ENCODE measurements around the gene ZBTB26.

Gene ZBTB26, protein sequence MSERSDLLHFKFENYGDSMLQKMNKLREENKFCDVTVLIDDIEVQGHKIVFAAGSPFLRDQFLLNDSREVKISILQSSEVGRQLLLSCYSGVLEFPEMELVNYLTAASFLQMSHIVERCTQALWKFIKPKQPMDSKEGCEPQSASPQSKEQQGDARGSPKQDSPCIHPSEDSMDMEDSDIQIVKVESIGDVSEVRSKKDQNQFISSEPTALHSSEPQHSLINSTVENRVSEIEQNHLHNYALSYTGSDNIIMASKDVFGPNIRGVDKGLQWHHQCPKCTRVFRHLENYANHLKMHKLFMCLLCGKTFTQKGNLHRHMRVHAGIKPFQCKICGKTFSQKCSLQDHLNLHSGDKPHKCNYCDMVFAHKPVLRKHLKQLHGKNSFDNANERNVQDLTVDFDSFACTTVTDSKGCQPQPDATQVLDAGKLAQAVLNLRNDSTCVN

GRCh38 chr9:122931226-122932121 is at the start of gene ZBTB26:
TSS of gene ZBTB26 (minus strand) at chr9:122931512. CDS start at chr9:122919934, 11,578 bp downstream.
- peak; percentile 69 for DNase-seq

GRCh38 chr9:122978601-122979000 is 47.3 kb upstream of the ZBTB26 start:
- peak; percentile 44 for DNase-seq

DNA sequence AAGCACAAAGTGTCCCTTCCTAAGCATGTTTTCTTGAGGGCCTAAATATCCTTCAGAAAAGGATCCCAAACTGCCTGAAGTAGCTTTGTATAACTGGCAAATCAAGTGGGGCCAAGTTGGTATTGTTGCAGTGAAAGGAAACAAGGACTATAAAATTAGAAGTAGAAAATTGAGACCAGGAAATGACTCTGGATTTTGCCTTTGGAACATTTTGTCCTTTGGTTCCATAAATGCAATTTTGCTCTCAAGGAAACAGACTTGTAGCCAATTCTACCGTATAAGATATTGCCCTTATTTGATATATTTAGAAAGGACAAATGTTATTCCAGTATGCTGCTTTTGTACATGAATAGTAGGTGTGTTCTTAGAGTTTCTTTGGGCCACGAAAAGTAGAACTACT is 43.9 kb upstream of the ZBTB26 start:
- no peak for DNase-seq

DNA sequence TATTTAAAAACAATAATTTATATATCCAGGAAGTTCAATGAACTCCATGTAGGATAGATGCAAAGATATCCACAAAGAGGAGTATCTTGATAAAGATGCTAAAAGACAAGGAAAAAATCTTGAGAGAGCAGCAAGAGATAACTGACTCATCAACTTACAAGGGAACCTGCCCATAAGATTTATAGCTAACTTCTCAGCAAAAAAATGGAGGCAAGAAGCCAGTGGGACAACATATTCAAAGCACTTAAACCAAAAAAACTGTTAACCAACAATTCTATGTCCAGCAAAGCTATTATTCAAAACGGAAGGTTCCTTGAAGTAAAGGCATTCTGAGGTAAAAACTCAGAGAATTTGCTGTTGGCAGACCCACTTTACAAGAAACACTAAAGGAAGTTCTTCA is 29.8 kb upstream of the ZBTB26 start:
- DNase-seq, result no peak

DNA sequence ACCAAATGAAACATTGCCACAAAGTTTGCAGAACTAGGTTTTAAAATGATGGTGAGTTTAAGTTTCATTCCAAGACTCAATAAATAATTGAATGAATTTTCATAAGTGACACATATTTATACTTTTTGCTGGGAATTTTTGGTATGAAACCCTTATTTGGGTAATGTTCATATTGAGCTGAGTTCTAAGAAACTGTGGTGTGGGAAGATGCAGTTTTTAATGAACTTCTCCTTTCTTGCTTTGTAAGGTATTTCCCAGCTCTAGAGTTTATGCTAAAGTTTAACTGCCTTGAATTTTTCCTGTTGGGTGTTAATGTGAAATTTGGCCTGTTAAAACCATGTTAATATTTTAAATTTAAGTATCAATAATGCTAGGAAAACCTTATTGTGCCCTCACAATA is 24.6 kb upstream of the ZBTB26 start:
- no peak for DNase-seq

GRCh38 chr9:122954253-122954691 is 23.0 kb upstream of the ZBTB26 start:
- DNase-seq, result no peak

DNA sequence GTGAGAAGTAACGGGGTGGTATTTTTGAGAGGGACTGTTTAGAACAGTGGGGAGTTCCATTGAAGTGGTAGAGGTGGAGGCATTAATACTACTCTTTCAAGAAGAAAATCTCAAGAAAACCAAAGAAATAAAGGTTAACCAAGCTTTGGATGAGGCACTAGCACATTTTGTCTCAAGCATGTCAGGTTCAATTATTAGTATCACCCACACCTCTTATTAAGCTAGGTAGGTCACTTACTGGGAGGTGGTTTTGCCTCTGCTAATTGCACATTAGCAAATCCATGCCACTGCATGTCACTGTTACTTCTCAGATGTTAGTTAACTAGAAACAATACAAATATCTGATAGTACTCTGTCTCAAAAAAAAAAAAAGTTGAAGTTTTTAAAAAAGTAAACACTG is 19.7 kb upstream of the ZBTB26 start:
- DNase-seq, result no peak

GRCh38 chr9:122950263-122950662 is 19.0 kb upstream of the ZBTB26 start:
- DNase-seq, result no peak

DNA sequence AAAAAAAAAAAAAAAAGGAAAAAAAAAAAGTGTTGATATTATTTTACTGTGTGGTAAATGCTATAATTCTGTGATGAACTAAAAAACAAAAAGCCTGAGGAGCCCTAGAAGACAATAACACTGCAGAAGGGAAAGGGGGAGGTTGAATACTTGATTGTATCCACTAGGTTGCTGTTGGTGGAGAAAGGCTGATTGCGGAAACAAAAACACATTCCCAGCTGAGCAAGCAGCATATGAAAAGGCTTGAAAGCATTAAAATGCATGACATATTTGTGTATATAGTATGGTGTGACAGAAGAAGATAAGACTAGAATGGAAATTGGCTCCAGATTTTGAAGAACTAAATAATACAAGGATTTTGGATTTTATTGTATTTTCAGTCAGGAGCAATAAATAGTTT is 18.4 kb upstream of the ZBTB26 start:
- no peak for DNase-seq

- no peak for DNase-seq
Measured at GRCh38 chr9:122948313-122948712, 17.0 kb upstream of the ZBTB26 start.

DNA sequence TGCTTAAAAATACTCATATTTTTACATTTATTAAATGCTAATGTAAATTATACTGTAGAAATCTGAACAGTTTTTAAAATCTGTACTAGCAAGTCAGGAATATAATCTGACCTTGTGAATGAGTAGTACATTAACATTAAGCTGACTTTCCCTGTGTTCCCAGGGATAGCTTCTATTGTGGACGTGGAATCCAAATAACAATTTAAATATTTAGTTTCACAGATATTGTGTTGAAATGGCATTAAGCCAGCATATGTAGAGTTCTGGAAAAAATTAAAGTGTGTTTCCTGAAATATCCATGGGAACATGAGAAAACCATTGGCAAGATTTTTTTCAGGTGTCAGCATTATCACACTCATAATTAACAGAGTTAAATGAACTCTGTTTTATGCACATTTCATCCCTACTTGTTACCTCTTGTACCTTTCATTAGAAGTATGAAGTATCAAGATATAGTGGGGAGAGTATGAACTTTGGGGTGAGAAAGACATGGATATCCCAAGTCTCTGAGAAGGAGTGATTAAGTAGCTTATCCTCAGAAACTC is 15.2 kb upstream of the ZBTB26 start:
- no peak for DNase-seq

GRCh38 chr9:122944960-122945888 is 13.9 kb upstream of the ZBTB26 start:
- no peak for DNase-seq

- DNase-seq, result no peak
Measured at GRCh38 chr9:122941582-122942234, 10.4 kb upstream of the ZBTB26 start.

DNA sequence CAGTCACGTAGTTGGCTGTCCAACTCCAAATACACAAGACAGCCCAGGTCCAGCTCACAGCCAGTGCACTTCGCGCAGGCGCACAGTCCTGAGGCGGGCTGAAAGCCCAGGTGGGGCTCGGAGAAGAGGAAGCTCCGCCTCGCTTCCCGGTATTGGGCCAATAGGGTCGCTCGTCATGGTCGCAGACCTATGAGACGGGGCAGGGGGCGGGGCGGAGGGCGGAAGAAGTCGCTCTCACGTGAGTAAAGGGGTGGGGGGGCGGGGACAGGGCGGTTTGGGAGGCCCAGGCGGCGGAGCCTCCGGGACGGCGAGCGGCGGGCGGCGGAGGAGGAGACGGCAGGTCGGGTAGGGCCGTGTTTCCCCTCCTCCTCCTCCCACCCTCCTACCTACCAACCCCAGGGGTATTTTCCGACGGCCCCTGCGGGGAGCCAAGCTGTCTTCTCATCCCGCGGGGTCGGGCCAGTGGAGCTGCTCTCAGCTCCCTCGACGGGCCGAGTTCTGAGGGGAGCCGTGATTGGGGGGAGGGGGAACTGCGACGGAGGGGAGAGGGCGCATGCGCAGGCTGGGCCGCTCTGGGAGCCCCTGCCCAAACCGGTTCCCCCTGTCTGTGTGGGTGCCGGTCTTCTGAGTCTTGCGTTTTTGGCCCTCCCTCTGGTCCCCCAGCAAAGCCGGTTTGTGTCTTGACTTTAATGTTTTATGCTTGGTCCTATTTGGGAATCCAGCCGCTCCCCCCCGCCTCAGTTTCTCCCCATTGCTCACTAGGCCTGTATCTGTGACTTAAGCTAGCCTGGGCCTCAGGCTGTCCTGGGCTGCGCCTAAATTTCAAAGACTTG is 9.7 kb upstream of the ZBTB26 start, which contains the start of gene RABGAP1:
TSS of gene RABGAP1 (plus strand) at position 272 of the 833 bp plus-strand sequence. CDS start 16,040 bp downstream, outside the sequence.
- peak; percentile 89 for DNase-seq

DNA sequence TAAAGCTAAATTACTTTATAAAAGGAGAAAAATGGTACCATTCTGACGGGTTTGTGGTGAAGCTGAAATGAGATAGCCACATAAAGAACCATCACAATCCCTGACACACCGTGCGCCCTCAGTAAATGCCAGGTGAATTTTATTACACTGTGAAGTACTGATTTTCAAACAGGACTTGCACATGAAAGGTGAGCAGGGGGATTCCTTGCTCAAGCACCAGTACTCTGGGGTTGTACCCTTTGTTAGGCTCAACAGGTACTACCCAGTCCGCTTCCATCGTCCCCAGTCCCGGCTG is 9.1 kb upstream of the ZBTB26 start:
- no peak for DNase-seq

GRCh38 chr9:122939601-122940000 is 8.3 kb upstream of the ZBTB26 start:
- no peak for DNase-seq

- no peak for DNase-seq
Measured at GRCh38 chr9:122936883-122937282, 5.6 kb upstream of the ZBTB26 start.

GRCh38 chr9:122936464-122936863 is 5.2 kb upstream of the ZBTB26 start:
- DNase-seq, result no peak

DNA sequence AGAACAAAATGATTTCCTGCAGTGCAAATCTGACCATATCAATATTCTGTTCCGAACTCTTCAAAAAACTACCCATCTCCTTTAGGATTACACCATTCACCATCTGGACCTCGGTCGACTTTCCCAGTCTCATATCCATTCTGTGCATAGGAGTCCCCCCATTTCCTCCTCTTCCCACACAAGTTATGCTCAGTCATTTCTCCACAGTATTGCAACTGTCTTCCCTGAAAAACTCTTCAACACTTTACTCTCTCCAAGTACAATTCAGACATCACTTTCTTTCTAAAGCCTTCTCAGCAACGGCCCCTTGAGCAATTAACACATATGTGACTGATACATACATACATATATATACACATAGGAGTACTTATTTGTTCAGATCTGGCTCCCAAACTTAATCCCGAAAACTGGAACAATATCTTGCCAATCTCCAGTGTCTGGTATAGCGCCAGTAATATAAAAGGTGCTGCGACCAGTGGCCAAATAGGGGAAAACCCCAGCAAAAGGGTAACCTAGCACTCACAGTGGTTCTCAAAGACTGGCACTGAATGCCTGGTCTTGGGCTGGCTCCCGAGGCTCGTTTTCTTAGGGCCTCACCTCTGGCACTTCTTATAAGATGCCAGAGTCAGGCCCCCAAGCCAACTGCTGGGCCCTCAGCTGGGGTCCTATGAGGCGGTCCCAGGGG is 629 bp downstream of the ZBTB26 start:
- no peak for DNase-seq

- no peak for DNase-seq
Measured at GRCh38 chr9:122929796-122930354, 1.4 kb downstream of the ZBTB26 start.
